Kidney (tissue), 22 donors: ENCODE data around the gene GOLIM4. TPM values are rescaled to one million over a fixed set of nuclear protein-coding genes. Genes with fewer than 3 reads are reported as not detected.

Experiments used
- DNase-seq, 5 donors: peaks; one replicate each; pipeline ENCODE4 v3.0.0-alpha.2; 2013 to 2020
- FAIRE-seq: peaks from 2 replicates; lab custom pipeline; 2012; peaks lifted over from hg19 to GRCh38; lab: Jason Lieb, UNC
- H3K27ac ChIP-seq, 2 donors: one replicate each; pipeline ENCODE4 v1.7.0; 2013; ENCODE audit warnings: low read depth in 2 of 2, low read length in 2 of 2, inconsistent platforms in 1 of 2
- H3K27me3 ChIP-seq: one replicate; pipeline ENCODE4 v1.7.1; 2013; ENCODE audit warnings: low read length, inconsistent platforms; ENCODE audit not compliant: control insufficient read depth, insufficient read depth
- H3K36me3 ChIP-seq, 3 donors: one replicate each; pipeline versions ENCODE4 v1.7.0 to v1.7.1; 2013; ENCODE audit warnings: low read length in 3 of 3, control low read depth in 1 of 3, inconsistent platforms in 1 of 3; ENCODE audit not compliant: insufficient read depth in 3 of 3, control insufficient read depth in 2 of 3
- H3K4me1 ChIP-seq, 3 donors: one replicate each; pipeline versions ENCODE4 v1.7.0 to v1.7.1; 2013; ENCODE audit warnings: low read length in 3 of 3, inconsistent platforms in 1 of 3, low read depth in 1 of 3; ENCODE audit not compliant: control insufficient read depth in 2 of 3, insufficient read depth in 2 of 3
- H3K4me3 ChIP-seq, 3 donors: one replicate each; pipeline versions ENCODE4 v1.7.0 to v1.8.1; 2013; ENCODE audit warnings: low read length in 3 of 3, control low read depth in 1 of 3, inconsistent platforms in 1 of 3
- H3K9ac ChIP-seq, 3 donors: one replicate each; pipeline versions ENCODE4 v1.7.0 to v1.7.1; 2013; ENCODE audit warnings: low read length in 3 of 3, control low read depth in 1 of 3, inconsistent platforms in 1 of 3
- H3K9me3 ChIP-seq, 3 donors: one replicate each; pipeline versions ENCODE4 v1.7.0 to v1.7.1; 2013; ENCODE audit warnings: low read length in 3 of 3, control low read depth in 1 of 3, inconsistent platforms in 1 of 3; ENCODE audit not compliant: control insufficient read depth in 2 of 3, insufficient read depth in 1 of 3
- CTCF ChIP-seq: IDR thresholded peaks from 3 replicates; pipeline ENCODE4 v1.5.1; 2012; ENCODE audit warnings: mild to moderate bottlenecking, moderate library complexity, borderline replicate concordance; ENCODE audit not compliant: insufficient read depth; ENCODE audit errors: extremely low read depth
- intact Hi-C: fragments of 100-400 bp; cut with DNase I; formaldehyde crosslinking; loops from one replicate; pipeline ENCODE4 v1.11.1; 2022
- long read RNA-seq, 10 donors: library from polyadenylated mRNA in 1 of 10; unstranded in 1 of 10; transcript quantifications; one replicate each; pipeline ENCODE4 v2.0.0 and lab custom pipeline, GENCODE V29; 2021 to 2026
- polyA plus RNA-seq: library from polyadenylated mRNA; stranded (reverse); fragments of 350-450 nt; fragmentation: Illumina TruSeq; extraction: RNeasy Lipid Tissue Mini Kit (QIAGEN cat#74804); gene quantifications from one replicate; pipeline ENCODE4 v1.2.3, GENCODE V29; 2014; ENCODE audit warnings: low read depth, low replicate concordance; ENCODE audit not compliant: insufficient read depth
- total RNA-seq: library from RNA; stranded (reverse); fragmentation: NEBNext Ultra II Directional; extraction: Animal tissue kit (Norgen Biotek cat#: 25700); gene quantifications from one replicate; pipeline ENCODE4 v1.2.1, GENCODE V29; 2021
- donor health status: control.
- donor health status: control.
- donor health status: control.
- donor health status: control.
- donor health status: control.
- donor health status: DM: yes; HTN: yes; CAD: no.
- donor health status: Normal renal cell carcinoma (clear cell type).

Gene GOLIM4, protein sequence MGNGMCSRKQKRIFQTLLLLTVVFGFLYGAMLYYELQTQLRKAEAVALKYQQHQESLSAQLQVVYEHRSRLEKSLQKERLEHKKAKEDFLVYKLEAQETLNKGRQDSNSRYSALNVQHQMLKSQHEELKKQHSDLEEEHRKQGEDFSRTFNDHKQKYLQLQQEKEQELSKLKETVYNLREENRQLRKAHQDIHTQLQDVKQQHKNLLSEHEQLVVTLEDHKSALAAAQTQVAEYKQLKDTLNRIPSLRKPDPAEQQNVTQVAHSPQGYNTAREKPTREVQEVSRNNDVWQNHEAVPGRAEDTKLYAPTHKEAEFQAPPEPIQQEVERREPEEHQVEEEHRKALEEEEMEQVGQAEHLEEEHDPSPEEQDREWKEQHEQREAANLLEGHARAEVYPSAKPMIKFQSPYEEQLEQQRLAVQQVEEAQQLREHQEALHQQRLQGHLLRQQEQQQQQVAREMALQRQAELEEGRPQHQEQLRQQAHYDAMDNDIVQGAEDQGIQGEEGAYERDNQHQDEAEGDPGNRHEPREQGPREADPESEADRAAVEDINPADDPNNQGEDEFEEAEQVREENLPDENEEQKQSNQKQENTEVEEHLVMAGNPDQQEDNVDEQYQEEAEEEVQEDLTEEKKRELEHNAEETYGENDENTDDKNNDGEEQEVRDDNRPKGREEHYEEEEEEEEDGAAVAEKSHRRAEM
- total RNA-seq (29.9 TPM), polyA plus RNA-seq (15.5 TPM)
- long read RNA-seq, donor 1, partial matches to known transcripts, result 6 of 6 reads
- long read RNA-seq, donor 1, other reads (novel, unspliced or antisense), result 0 of 6 reads
- long read RNA-seq, donor 2, full-length matches to known transcripts, result 4 of 193 reads
- long read RNA-seq, donor 2, partial matches to known transcripts, result 189 of 193 reads
- long read RNA-seq, donor 2, other reads (novel, unspliced or antisense), result 0 of 193 reads
- long read RNA-seq, donor 3, full-length matches to known transcripts, result 2 of 233 reads
- long read RNA-seq, donor 3, partial matches to known transcripts, result 231 of 233 reads
- long read RNA-seq, donor 3, other reads (novel, unspliced or antisense), result 0 of 233 reads
- long read RNA-seq, donor 4, full-length matches to known transcripts, result 4 of 9 reads
- long read RNA-seq, donor 4, partial matches to known transcripts, result 5 of 9 reads
- long read RNA-seq, donor 4, other reads (novel, unspliced or antisense), result 0 of 9 reads
- long read RNA-seq, donor 5, result 0 reads
- long read RNA-seq, donor 6, full-length matches to known transcripts, result 1 of 1 reads
- long read RNA-seq, donor 6, partial matches to known transcripts, result 0 of 1 reads
- long read RNA-seq, donor 6, other reads (novel, unspliced or antisense), result 0 of 1 reads
- long read RNA-seq, donor 7, full-length matches to known transcripts, result 17 of 34 reads
- long read RNA-seq, donor 7, partial matches to known transcripts, result 9 of 34 reads
- long read RNA-seq, donor 7, other reads (novel, unspliced or antisense), result 8 of 34 reads
- long read RNA-seq, donor 8, full-length matches to known transcripts, result 1 of 19 reads
- long read RNA-seq, donor 8, partial matches to known transcripts, result 18 of 19 reads
- long read RNA-seq, donor 8, other reads (novel, unspliced or antisense), result 0 of 19 reads
- long read RNA-seq, donor 9, result 0 reads
- long read RNA-seq, donor 10, full-length matches to known transcripts, result 2 of 2 reads
- long read RNA-seq, donor 10, partial matches to known transcripts, result 0 of 2 reads
- long read RNA-seq, donor 10, other reads (novel, unspliced or antisense), result 0 of 2 reads

GRCh38 chr3:168095611-168096209 lies at the start of gene GOLIM4:
Gene GOLIM4, minus strand, starts transcription at chr3:168095924. Its CDS starts 639 bp downstream, at chr3:168095285.
- DNase-seq (peak; percentile 97 to 98 (median 98)), FAIRE-seq (no peak)
- H3K9me3 ChIP-seq, result no peaks in the 10 kb centered on the region
- H3K4me1 ChIP-seq, result peaks cover 0 to 11% (median 9%) of the 10 kb centered on the region in 3 donors
- no peaks in the 10 kb centered on the region for H3K36me3 ChIP-seq
- H3K27me3 ChIP-seq, result no peaks in the 10 kb centered on the region
- intact Hi-C loops, result no loop called here
- H3K9ac ChIP-seq, result peak within 1 kb of the TSS; percentile 69 to 89 (median 82)
- peak within 1 kb of the TSS; percentile 77 to 92 (median 83) for H3K4me3 ChIP-seq
- no peak for TF ChIP-seq CTCF
- H3K27ac ChIP-seq, result peak within 1 kb of the TSS; percentile 93

DNA sequence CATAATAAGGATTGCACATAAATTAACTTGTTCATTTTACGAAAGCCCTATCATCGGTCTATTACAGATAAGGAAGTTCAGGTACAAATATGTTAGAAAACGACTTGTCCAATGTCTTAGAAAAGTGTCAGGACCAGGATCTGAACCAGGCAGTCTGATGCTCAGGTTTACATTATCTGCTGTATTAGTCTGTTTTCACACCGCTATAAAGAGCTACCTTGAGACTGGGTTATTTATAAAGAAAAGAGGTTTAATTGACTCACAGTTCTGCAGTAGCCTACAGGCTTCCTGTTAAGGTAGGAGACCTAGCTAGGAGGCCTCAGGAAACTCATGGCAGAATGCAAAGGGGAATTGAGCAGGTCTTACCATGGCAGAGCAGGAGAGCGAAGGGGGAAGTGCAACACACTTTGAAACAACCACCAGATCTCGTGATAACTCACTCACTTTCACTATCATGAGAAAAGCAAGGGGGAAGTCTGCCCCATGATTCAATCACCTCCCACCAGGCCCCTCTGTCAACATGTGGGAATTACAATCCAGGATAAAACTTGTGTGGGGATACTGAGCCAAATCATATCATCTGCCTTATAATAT lies 45.8 kb upstream of the GOLIM4 start:
- H3K4me3 ChIP-seq, result no peak overlapping the region
- no peak for DNase-seq
- H3K4me1 ChIP-seq, result no peaks in the 10 kb centered on the region
- H3K27me3 ChIP-seq, result no peaks in the 10 kb centered on the region
- no peak overlapping the region for H3K9ac ChIP-seq
- TF ChIP-seq CTCF, result no peak
- no peaks in the 10 kb centered on the region for H3K9me3 ChIP-seq
- intact Hi-C loops, result no loop called here
- FAIRE-seq, result no peak
- no peak overlapping the region for H3K27ac ChIP-seq
- no peaks in the 10 kb centered on the region for H3K36me3 ChIP-seq
